Type B pancreatic cell (in vitro differentiated cells): ENCODE results near the gene MGA. TPM values are rescaled to one million over a fixed set of nuclear protein-coding genes. Genes with fewer than 3 reads are reported as not detected.

Source experiments
- DNase-seq: peaks from one replicate; pipeline ENCODE4 v3.0.0; 2021; ENCODE audit warnings: mixed read lengths; ENCODE audit not compliant: unreplicated experiment; ENCODE audit errors: extremely low spot score
- H3K27ac Mint-ChIP-seq: 2 replicates; pipeline ENCODE4 v1.8.0; 2021; ENCODE audit warnings: mild to moderate bottlenecking, mixed read lengths
- H3K27me3 Mint-ChIP-seq: 2 replicates; pipeline ENCODE4 v1.8.0; 2021; ENCODE audit warnings: mixed read lengths
- H3K36me3 Mint-ChIP-seq: 2 replicates; pipeline ENCODE4 v1.8.0; 2021; ENCODE audit warnings: mixed read lengths
- H3K4me1 Mint-ChIP-seq: one replicate; pipeline ENCODE4 v1.8.0; 2021; ENCODE audit warnings: mixed read lengths; ENCODE audit not compliant: unreplicated experiment
- H3K4me3 Mint-ChIP-seq: 2 replicates; pipeline ENCODE4 v1.8.0; 2021; ENCODE audit warnings: mild to moderate bottlenecking, mixed read lengths
- H3K9me3 Mint-ChIP-seq: 2 replicates; pipeline ENCODE4 v1.8.0; 2021; ENCODE audit warnings: mixed read lengths
- total RNA-seq: library from RNA; stranded (reverse); gene quantifications from 2 replicates; pipeline ENCODE4 v1.2.1, GENCODE V29; 2021; ENCODE audit warnings: low replicate concordance
- TF ChIP-seq, protein P1 (sequence below): fragments of 200-600 bp; sonication (generic); conservative IDR thresholded peaks from 2 replicates; pipeline ENCODE4 v1.5.0; 2021; ENCODE audit warnings: antibody characterized with exemption, mild to moderate bottlenecking

MGA gene
- total RNA-seq, 1 donor from 2014 or later: 54.9 TPM

DNA sequence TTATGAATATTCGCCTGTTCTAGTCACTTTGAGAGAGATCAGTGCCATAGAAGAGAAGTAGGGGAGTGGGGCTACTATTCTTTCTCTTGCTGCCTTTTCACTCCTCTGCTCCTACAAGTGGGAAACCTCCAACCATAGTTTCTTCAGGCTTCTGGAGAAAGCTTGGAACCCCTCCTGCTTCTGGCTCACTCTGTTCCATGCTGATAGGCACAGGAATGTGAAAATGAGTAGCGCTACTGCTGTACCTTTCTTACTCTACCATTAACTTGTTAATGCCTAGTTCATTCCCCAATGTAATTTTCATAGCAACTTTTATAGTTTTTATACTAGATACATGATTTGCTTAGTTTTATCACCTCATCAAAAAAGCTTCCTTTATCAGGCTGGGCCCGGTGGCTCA lies 141.0 kb downstream of the MGA start:
- Mint-ChIP-seq H3K36me3 (peaks cover 6% of the 10 kb centered on the region), H3K4me3 (no peak overlapping the region), H3K9me3 (no peaks in the 10 kb centered on the region), H3K4me1 (peaks cover 36% of the 10 kb centered on the region), H3K27ac (no peak overlapping the region), H3K27me3 (no peaks in the 10 kb centered on the region)
- DNase-seq: no peak
- TF ChIP-seq, protein P1, sequence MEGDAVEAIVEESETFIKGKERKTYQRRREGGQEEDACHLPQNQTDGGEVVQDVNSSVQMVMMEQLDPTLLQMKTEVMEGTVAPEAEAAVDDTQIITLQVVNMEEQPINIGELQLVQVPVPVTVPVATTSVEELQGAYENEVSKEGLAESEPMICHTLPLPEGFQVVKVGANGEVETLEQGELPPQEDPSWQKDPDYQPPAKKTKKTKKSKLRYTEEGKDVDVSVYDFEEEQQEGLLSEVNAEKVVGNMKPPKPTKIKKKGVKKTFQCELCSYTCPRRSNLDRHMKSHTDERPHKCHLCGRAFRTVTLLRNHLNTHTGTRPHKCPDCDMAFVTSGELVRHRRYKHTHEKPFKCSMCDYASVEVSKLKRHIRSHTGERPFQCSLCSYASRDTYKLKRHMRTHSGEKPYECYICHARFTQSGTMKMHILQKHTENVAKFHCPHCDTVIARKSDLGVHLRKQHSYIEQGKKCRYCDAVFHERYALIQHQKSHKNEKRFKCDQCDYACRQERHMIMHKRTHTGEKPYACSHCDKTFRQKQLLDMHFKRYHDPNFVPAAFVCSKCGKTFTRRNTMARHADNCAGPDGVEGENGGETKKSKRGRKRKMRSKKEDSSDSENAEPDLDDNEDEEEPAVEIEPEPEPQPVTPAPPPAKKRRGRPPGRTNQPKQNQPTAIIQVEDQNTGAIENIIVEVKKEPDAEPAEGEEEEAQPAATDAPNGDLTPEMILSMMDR: no peak

DNA sequence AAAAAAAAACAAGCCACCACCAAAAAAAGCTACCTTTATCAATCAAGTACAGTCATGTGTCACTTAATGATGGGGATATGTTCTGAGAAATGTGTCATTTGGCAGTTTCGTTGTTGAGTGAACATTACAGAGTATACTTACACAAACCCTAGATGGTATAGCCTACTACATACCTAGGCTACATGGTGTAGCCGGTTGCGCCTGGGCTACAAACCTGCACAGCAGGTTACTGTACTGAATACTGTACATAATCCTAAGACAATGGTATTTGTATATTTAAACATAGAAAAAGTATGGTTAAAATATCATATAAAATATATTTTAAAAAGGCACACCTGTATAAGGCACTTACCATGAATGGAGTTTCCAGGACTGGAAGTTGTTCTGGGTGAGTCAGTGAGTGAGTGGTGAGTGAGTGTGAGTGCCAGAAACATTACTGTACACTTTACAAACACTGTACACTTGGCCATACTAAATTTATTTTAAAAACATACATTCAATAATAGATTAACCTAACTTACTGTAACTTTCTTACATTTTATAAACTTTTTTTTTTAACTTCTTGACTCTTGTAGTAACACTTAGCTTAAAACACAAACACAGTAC lies 141.7 kb downstream of the MGA start:
- TF ChIP-seq, protein P1: no peak
- H3K4me1 Mint-ChIP-seq: peaks cover 32% of the 10 kb centered on the region
- H3K9me3 Mint-ChIP-seq: no peaks in the 10 kb centered on the region
- no peak overlapping the region for H3K27ac Mint-ChIP-seq
- H3K4me3 Mint-ChIP-seq: no peak overlapping the region
- H3K27me3 Mint-ChIP-seq: no peaks in the 10 kb centered on the region
- peaks cover 4% of the 10 kb centered on the region for H3K36me3 Mint-ChIP-seq
- no peak for DNase-seq

DNA sequence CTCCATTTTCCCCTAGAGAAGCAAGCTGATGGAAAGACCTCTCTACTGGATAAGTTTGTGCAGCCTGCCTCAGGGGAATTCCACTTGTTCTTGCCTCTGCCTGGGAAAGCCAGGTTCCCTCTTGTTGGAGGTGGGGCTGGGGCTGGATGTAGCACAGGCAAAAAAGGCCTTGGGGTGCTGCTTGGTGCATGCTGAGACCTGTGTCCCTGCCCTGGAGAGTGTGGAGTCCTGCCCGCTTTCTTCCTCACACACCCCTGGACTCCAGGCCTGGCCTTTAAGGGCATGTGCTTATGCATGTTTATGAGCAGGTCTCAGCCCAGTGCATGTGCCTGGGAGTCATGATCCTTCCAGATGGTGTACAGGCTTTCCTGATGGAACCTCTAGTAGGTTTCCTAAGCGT lies 144.2 kb downstream of the MGA start:
- no peak for DNase-seq
- Mint-ChIP-seq H3K4me1 (peaks cover 19% of the 10 kb centered on the region), H3K27me3 (no peaks in the 10 kb centered on the region), H3K27ac (peak overlapping the region; percentile 85), H3K36me3 (peaks cover 7% of the 10 kb centered on the region), H3K9me3 (no peaks in the 10 kb centered on the region), H3K4me3 (no peak overlapping the region)
- TF ChIP-seq, protein P1: no peak

DNA sequence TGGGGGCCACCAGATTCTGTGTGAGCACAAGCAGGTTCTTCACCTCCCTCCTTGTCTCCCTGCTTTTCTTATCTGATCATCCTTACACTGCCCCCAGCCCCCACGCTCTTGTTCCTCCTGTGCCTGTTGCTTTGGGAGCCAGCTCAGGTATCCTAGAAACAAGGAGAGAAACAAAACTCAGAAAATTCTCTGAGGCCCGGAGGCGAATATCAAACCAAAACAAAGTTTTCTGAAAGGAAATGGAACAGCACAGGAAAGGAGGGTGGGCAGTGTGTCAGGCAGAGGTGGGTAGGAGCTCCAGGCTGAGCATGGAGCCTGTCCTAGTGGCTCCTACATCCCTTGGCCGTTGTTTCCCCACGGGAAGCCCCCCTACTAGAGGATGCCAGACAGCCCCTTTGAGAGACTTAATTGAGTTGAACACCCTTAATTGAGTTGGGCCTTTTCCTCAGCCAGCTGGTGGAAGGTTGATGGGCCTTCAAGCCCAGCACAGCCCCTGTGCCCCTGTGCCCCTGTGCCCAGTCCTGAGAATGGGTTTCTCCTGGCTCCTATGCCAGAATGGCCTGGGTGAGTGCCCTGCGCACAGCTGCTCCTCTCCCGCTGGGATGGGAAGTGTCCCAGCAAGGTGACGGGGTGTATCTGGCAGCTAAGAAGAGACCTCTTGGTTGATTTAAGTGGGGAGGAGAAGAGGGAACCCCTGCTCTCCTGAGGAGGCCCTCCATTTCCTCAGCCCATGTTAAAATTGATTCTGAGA lies 144.9 kb downstream of the MGA start:
- Mint-ChIP-seq H3K27me3 (no peaks in the 10 kb centered on the region), H3K9me3 (no peaks in the 10 kb centered on the region), H3K27ac (peak overlapping the region; percentile 85), H3K4me1 (peaks cover 19% of the 10 kb centered on the region), H3K36me3 (peaks cover 7% of the 10 kb centered on the region), H3K4me3 (peak overlapping the region; percentile 13)
- TF ChIP-seq, protein P1: no peak
- no peak for DNase-seq

DNA sequence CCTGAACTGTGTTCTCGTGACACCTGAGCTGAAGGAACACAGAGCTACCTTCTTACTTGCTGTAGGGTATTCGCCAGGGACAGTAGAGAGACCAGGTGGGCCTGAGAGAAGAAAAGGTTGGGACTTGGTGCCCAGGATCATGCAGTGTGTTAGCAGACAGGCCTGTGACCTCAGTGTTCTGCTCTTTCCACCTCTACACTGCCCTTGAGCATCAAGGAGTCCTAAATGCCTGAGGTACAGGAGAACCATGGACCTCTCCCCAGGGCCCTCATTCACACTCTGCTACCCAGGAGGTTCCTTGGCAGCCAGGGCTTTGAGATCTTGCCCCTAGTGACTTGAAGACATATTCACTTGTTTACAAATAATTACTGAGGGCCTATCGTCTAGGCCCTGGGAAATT lies 145.5 kb downstream of the MGA start:
- no peak for DNase-seq
- peaks cover 7% of the 10 kb centered on the region for H3K36me3 Mint-ChIP-seq
- H3K4me1 Mint-ChIP-seq: peaks cover 19% of the 10 kb centered on the region
- no peak overlapping the region for H3K4me3 Mint-ChIP-seq
- no peaks in the 10 kb centered on the region for H3K27me3 Mint-ChIP-seq
- peak overlapping the region; percentile 7 for H3K27ac Mint-ChIP-seq
- H3K9me3 Mint-ChIP-seq: no peaks in the 10 kb centered on the region
- TF ChIP-seq, protein P1: no peak
